ENCODE measurements around the gene ADGRD2.
"Not testable (repeated sequence)": the region's sequence is repeated elsewhere in the genome, so short reads cannot be mapped to it uniquely, and the experiment has no call there.

Gene ADGRD2

GRCh38 chr9:124450241-124450924, at the start of gene ADGRD2:
TSS of gene ADGRD2 (plus strand) at chr9:124450451. CDS start at chr9:124451667, 1,216 bp downstream.
- DNase-seq, result peak in 2 of 56 donors; percentile 3 to 18

GRCh38 chr9:124403246-124403645, 47.0 kb upstream of the ADGRD2 start:
- DNase-seq, result peak in 6 of 56 donors; percentile 18 to 52 (median 35)

GRCh38 chr9:124409410-124409809, 40.8 kb upstream of the ADGRD2 start:
- DNase-seq, result no peak

GRCh38 chr9:124410321-124410913, 39.8 kb upstream of the ADGRD2 start:
- DNase-seq, result no peak

GRCh38 chr9:124411514-124412227, 38.6 kb upstream of the ADGRD2 start:
- DNase-seq, result no peak

GRCh38 chr9:124412228-124412575, 38.0 kb upstream of the ADGRD2 start:
- no peak for DNase-seq

GRCh38 chr9:124414612-124415011, 35.6 kb upstream of the ADGRD2 start:
- DNase-seq, result no peak

GRCh38 chr9:124415102-124415851, 35.0 kb upstream of the ADGRD2 start, which contains the start of gene PSMB7:
TSS of gene PSMB7 (minus strand) at chr9:124415442. CDS start at chr9:124415425, 17 bp downstream.
- peak; percentile 38 to 97 (median 90) for DNase-seq

GRCh38 chr9:124415852-124416484, 34.3 kb upstream of the ADGRD2 start:
- no peak for DNase-seq

GRCh38 chr9:124419832-124420489, 30.3 kb upstream of the ADGRD2 start:
- peak in 1 of 56 donors; percentile 21 for DNase-seq

GRCh38 chr9:124420991-124421543, 29.2 kb upstream of the ADGRD2 start:
- peak in 24 of 56 donors; percentile 11 to 74 (median 34) for DNase-seq

GRCh38 chr9:124423155-124423554, 27.1 kb upstream of the ADGRD2 start:
- no peak for DNase-seq

GRCh38 chr9:124423591-124423990, 26.7 kb upstream of the ADGRD2 start:
- DNase-seq, result no peak

GRCh38 chr9:124425733-124426132, 24.5 kb upstream of the ADGRD2 start:
- not testable (repeated sequence) for DNase-seq

GRCh38 chr9:124426361-124426760, 23.9 kb upstream of the ADGRD2 start:
- no peak for DNase-seq

- no peak for DNase-seq
These were observed 23.0 kb upstream of the ADGRD2 start for GRCh38 chr9:124427281-124427680.

- DNase-seq, result peak in 2 of 56 donors; percentile 3 to 14
These were observed 21.3 kb upstream of the ADGRD2 start for GRCh38 chr9:124428751-124429529.

GRCh38 chr9:124429530-124429867, 20.8 kb upstream of the ADGRD2 start:
- DNase-seq, result no peak

GRCh38 chr9:124436320-124436719, 13.9 kb upstream of the ADGRD2 start:
- no peak for DNase-seq

GRCh38 chr9:124437086-124437485, 13.2 kb upstream of the ADGRD2 start:
- DNase-seq, result no peak
